Stomach (tissue), 4 donors: ENCODE data around the gene P4HTM.

ENCODE experiments used
- EP300 ChIP-seq: sonication (generic); formaldehyde crosslinking; IDR thresholded peaks from one replicate; pipeline ENCODE4 v1.6.1; 2017; ENCODE audit warnings: antibody characterized with exemption
- POLR2A ChIP-seq, 4 donors: fragments of 450-650 bp; IDR thresholded peaks; one replicate each; pipeline ENCODE4 v1.6.1; 2016; ENCODE audit warnings: antibody characterized with exemption in 4 of 4, control low read depth in 2 of 4, mild to moderate bottlenecking in 1 of 4, moderate library complexity in 1 of 4
- POLR2AphosphoS5 ChIP-seq, 3 donors: sonication (generic); formaldehyde crosslinking; IDR thresholded peaks; one replicate each; pipeline ENCODE4 v1.6.1; 2016; ENCODE audit warnings: antibody characterized with exemption in 3 of 3
- TF ChIP-seq, protein P1 (sequence below), 7 experiments: fragments of 450-650 bp in 4 of 7; fragments of 200-600 bp in 3 of 7; sonication (generic) in 3 of 7; IDR thresholded peaks; one replicate each; pipeline ENCODE4 v1.5.1; 2016 to 2019; ENCODE audit warnings: antibody characterized with exemption in 7 of 7, control low read depth in 2 of 7, mild to moderate bottlenecking in 1 of 7

DNA sequence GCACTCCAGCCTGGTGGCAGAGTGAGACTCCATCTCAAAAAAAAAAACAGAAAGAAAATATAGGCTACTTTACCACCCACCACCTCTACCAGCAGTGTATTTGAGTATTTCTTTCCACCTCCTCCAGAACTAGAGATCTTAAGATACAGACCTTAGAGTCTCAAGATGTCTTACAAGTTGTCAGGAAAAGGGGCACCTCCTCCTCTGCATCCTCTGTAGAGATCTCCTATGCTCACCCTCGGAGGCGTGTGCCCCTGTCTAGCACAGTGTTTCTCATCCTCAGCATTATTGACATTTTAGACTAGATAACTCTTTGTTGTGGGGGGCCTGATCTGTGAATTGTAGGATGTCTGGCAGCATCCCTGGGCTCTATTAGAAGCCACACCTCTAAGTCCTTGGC, 27.7 kb upstream of the P4HTM start:
- TF ChIP-seq POLR2A (IDR thresholded peaks at IDR 0.05): no peak
- TF ChIP-seq, protein P1, sequence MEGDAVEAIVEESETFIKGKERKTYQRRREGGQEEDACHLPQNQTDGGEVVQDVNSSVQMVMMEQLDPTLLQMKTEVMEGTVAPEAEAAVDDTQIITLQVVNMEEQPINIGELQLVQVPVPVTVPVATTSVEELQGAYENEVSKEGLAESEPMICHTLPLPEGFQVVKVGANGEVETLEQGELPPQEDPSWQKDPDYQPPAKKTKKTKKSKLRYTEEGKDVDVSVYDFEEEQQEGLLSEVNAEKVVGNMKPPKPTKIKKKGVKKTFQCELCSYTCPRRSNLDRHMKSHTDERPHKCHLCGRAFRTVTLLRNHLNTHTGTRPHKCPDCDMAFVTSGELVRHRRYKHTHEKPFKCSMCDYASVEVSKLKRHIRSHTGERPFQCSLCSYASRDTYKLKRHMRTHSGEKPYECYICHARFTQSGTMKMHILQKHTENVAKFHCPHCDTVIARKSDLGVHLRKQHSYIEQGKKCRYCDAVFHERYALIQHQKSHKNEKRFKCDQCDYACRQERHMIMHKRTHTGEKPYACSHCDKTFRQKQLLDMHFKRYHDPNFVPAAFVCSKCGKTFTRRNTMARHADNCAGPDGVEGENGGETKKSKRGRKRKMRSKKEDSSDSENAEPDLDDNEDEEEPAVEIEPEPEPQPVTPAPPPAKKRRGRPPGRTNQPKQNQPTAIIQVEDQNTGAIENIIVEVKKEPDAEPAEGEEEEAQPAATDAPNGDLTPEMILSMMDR (IDR thresholded peaks at IDR 0.05): no peak
- TF ChIP-seq POLR2AphosphoS5 (IDR thresholded peaks at IDR 0.05): no peak
- TF ChIP-seq EP300: no peak
